ENCODE measurements around the gene UQCC5. TPM values are rescaled to one million over a fixed set of nuclear protein-coding genes. Genes with fewer than 3 reads are reported as not detected.
"Not testable (repeated sequence)": the region's sequence is repeated elsewhere in the genome, so short reads cannot be mapped to it uniquely, and the experiment has no call there.

UQCC5 gene
- total RNA-seq, 1 donor from 2014 or later = 22.1 TPM

DNA sequence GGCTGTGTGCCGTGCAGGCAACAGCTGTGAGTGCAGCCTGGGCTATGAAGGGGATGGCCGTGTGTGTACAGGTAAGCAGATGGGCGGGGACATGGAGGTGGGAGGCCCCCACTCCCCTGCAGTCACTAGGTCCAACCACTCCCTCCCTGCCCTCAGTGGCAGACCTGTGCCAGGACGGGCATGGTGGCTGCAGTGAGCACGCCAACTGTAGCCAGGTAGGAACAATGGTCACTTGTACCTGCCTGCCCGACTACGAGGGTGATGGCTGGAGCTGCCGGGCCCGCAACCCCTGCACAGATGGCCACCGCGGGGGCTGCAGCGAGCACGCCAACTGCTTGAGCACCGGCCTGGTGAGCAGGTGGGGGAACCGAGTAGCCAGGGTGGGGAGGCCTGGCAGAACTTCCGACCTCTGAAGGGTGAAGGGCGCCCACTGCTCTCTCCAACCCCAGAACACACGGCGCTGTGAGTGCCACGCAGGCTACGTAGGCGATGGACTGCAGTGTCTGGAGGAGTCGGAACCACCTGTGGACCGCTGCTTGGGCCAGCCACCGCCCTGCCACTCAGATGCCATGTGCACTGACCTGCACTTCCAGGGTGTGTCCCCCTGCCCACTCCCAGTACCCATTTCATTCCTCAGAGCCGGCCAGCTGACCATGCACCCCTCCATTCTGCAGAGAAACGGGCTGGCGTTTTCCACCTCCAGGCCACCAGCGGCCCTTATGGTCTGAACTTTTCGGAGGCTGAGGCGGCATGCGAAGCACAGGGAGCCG, 14.3 kb upstream of the UQCC5 start:
- DNase-seq (ENCODE audit: low read depth) = no peak

DNA sequence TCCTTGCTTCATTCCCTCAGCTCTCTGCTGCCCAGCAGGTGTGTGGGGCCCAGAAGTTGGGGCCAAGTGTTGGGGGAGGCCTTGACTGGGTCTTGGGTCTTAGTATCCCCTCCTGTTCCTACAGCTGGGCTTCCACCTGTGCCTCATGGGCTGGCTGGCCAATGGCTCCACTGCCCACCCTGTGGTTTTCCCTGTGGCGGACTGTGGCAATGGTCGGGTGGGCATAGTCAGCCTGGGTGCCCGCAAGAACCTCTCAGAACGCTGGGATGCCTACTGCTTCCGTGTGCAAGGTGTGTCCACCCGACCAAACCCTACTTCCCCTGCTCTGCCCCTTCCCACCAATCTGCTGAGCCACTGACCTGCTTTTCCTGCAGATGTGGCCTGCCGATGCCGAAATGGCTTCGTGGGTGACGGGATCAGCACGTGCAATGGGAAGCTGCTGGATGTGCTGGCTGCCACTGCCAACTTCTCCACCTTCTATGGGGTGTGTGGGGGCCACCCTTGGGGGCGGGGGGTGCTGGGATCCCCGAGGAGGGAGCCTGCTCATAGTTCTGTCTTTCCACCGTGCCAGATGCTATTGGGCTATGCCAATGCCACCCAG, 13.7 kb upstream of the UQCC5 start:
- DNase-seq (ENCODE audit: low read depth) = no peak

DNA sequence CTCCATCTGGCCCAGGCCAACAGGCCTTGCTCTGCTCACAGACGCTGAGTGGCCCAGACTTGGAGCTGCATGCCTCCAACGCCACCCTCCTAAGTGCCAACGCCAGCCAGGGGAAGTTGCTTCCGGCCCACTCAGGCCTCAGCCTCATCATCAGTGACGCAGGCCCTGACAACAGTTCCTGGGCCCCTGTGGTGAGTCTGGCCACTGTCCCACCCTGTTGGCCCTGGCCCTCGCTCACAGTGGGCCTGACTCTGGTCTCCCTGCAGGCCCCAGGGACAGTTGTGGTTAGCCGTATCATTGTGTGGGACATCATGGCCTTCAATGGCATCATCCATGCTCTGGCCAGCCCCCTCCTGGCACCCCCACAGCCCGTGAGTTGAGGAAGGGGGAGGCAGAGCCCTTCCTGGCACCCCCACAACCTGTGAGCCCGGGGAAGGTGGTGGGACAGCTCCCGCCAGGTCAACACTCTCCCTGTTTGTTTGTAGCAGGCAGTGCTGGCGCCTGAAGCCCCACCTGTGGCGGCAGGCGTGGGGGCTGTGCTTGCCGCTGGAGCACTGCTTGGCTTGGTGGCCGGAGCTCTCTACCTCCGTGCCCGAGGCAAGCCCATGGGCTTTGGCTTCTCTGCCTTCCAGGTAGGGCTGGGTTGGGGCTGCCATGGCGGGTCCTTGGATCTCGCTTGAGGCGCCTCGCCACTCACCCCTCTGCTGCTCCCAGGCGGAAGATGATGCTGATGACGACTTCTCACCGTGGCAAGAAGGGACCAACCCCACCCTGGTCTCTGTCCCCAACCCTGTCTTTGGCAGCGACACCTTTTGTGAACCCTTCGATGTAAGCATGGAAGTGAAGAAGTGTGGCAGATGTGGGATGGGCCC, 12.8 kb upstream of the UQCC5 start:
- no peak for DNase-seq (ENCODE audit: low read depth)

DNA sequence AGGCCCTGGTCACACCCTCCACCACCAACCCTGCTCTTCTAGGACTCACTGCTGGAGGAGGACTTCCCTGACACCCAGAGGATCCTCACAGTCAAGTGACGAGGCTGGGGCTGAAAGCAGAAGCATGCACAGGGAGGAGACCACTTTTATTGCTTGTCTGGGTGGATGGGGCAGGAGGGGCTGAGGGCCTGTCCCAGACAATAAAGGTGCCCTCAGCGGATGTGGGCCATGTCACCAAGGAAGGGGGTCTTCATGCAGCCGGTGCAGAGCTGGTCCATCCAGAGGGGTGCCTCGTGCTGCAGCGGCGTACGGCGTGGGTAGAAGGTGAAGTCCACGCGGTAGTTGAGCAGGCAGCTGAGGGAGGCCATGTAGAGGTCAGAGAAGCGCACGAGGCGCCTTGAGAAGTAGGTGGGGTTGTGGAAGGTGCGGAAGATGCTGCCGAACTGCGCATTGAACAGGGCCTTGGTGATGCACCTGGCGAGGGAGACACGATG, 12.1 kb upstream of the UQCC5 start:
- DNase-seq (ENCODE audit: low read depth) = no peak

DNA sequence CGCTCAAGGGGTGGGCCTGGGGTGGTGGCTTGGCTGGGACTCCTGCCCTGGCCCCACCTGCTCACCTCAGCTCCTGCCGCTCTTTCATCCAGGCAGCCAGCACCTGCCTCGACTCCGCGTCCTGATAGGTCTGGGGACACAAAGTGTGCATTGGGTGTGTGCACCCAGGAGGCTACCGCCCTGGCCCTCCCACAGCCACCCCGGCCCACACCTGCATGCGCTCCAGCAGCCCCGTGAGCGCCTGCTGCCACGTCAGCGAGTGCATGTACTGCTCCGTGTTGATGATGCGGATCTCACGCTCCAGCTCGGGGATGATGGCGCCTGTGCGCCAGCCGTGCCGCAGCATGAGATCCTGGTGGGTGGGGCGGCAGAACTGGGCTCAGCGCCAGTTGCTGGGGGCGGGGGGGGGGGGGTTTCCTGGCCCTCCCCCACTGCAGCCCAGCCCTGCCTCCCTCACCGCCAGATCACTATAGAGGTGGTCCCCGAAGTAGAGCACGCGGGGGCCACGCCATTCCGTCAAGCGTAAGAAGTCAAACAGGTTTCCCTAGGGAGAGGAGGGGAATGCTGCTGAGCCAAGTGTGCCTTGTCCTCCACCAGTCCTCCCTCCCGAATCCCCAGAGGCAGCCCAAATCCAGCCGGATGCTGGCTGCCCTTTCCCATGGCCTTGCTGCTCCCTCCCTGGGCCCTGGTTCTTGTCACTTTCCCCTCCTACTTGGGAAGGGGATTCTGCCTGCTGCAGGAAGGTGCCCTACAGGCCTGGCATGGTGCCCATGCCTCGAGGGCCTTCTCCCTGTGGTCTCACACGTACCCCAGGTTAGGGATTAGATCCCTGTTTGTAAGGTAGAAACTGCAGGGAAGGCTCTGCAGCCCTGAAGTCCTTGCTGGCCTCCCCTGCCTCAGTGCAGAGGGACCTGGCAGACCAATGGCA, 11.4 kb upstream of the UQCC5 start:
- DNase-seq (ENCODE audit: low read depth) = no peak

DNA sequence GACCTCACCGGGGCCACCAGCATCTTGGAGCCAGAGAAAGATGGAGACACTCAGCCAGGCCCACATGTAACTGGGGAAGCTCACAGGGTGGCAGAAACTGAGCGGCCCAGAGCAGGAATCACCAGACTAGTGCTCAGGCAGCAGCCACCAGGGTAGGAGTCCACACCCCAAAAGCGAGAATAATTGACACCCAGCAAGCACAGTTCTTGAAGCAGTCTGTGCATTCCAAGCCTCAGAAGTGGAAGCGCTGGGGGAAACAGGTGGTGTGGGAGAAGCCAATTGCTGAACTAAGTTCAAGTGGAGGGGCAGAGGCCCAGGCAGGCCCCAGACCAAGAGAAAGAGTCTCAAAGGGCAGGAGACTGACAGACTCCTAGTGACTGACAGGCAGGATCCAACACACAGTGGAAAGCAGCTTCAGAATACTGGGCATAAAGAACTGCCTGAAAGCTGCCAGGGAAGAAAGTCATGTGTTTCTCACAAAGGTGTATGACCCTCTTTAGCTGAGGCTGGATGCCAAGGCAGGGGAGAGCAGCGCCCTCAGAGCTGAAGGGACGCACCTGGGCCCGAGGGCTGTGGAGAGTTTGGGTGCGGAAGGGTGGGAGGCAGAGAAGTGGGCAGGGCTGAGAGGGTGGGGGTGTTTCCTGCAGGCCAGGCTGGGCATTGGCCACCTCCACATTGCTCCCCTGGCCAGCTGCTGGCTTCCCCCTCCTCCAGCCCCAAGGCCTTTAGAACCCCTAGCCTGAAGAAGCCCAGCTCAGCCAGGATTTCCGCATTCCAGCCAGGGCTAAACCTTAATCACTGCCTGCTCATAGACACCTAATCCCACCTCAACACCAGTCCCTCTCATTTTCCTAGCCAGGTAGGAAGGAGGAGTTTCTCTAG, 10.5 kb upstream of the UQCC5 start:
- DNase-seq (ENCODE audit: low read depth) = peak; percentile 26

DNA sequence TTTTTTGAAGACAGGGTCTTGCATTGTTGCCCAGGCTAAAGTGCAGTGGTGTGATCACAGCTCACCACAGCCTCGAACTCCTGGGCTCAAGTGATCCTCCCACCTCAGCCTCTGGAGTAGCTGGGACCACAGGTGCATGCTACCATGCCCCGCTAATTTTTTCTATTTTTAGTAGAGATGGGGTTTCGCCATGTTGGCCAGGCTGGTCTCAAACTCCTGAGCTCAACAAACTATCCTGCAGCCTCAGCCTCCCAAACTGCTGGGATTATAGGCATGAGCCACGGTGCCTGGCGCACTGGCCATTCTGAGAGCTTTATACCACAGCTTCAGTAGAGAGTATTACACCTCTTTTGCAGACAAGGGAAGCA, 9.8 kb upstream of the UQCC5 start:
- not testable (repeated sequence) for DNase-seq (ENCODE audit: low read depth)

DNA sequence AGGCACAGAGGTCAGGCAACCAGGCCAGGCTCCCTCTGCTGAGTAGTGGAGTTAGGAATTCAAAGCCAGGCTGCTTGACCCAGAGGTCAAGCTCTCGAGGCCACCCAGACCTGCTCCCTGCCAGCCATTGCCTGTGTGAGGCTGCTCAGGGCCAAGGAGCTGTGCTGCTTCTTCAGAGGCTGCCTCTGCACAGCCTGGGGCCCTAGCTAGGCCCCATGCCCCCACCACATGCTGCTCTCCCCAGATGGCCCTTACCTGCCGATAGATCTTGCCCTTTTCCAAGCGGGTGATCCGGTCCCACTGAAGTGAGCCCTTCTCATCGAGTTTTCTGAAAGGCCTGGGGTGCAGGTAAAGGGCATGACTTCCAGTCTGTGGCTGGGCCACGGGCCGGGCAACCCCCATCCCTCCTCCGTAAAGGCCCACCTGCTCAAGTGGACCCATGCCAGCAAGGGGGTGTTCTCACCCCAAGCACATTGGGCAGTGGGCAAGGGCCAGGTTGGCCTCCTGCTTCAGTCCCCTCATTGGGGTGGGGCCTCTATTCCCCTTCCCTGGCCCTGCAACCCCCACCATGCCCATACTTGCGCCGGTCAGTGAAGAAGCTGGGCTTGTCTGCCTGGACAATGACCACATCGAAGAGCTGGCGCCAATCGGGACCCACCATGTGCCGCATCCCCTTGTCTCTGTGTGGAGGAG, 9.2 kb upstream of the UQCC5 start:
- no peak for DNase-seq (ENCODE audit: low read depth)

DNA sequence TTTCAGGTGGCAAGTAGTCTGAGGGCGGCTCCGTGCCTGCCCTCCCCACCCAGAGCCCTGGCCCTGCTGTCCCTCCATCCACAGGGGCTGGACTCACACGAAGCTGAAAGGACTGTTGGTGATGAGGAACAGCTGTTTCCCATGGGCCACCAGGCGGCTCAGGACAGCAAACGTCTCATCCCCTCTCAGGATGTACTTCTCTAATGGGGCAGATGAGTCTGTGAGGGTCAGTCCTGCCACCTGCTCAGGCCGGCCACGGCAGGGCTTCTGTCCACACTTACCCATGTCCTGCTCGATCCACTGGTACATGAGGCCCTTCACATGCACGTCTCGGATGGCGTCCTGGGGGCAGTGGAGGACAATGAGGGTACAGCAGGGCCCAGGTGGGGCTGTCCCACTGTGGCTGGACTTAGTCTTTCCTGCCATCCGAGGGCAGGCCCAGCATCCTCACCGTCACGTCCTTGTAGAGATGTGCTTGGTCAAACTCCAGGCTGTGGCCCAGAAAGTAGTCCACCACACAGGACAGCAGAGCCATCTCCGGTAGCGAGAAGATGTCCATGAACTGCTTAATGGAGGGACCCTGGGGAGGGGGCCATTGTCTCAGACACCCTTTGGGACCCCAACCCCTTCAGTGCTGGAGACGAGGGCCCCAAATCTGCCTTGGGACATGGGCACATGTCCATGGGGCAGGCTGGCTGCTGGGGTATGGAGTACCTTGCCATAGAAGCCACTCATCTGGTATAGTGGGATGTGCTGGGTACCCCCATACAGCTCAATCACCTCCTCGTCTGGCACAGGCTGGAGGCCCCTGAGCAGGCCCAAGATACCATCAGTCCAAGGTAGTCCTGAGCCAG, 8.4 kb upstream of the UQCC5 start:
- DNase-seq (ENCODE audit: low read depth) = peak; percentile 23

DNA sequence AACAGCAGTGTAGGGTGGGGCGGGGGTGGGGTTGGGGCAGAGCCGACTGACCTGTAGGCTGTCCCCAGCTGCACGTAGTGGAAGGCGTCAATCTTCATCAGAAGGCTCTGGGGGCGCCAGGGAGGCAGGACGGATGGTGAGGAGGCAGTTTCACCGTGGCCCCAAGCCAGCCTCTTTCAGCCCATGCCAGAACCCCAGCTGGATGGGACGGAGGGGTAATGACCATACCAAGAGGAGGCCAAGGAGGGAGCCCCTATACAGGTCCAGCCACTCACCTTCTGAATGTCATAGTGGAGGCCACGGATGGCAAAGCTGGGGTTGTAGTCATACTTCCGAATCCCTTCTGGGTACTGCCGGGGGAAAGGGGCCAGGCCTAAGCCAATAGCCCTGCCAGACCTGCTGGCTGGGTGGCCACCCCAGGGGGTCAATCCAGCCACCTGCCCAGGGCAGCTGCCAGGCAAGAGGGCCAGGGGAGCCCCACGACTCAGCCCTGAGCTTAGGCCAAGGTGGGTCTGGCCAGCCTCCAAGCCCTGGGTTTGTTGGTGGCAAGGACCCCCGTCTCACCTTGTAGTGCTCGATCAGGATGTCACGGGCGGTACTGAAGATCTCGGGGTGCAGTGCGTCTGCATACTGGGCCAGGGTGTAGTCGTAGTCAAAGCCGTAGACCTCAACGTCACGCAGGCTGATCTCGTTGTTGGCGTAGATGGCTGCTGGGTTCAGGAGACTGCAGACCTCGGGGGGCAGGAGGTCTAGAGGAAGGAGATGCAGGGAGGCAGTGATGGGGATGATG, 7.6 kb upstream of the UQCC5 start:
- DNase-seq (ENCODE audit: low read depth) = no peak

DNA sequence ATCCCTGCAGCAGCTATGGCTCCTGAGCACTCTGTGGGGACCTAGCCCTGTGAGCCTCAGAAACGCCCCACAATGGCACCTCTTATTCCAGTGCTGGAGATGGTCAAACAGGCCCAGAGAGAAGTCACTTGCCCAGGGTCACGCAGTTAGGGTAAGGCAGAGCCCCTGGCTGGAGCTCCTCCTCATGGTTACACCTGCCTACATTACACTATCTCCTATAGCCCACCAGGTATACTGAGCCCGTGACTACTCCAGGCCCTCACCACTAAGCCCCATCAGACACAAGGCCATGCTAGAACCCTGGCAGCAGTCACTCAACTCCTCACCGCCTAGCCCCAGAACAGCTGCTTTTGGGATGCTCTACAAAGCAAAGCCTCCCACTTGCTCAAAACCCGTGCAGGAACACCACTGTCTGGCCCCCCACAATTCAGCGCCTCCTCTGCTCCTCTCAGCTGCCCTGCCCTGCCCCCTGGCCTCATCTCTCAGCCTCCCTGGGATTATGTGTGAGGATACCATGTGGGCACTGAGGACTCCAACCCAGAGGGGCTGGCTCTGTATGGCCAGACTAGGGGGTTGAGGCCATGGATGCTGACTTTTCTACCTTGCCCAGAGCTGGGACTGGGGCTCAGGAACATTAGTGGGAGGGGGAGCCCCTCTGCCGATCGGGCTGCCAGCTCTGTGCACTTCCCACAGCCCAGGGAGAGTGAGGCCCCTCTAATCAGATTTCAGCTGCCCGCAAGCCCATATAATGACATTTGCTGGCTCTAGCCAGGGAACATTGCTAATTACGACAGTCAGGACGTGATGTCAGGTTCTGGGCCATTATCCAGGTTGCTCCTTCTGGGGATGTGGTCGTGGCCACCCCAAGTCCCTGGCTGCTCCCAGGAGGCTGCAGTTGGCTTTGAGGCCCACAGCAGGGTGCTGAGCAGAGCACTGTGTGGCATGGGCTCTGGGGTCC, 6.8 kb upstream of the UQCC5 start:
- no peak for DNase-seq (ENCODE audit: low read depth)

DNA sequence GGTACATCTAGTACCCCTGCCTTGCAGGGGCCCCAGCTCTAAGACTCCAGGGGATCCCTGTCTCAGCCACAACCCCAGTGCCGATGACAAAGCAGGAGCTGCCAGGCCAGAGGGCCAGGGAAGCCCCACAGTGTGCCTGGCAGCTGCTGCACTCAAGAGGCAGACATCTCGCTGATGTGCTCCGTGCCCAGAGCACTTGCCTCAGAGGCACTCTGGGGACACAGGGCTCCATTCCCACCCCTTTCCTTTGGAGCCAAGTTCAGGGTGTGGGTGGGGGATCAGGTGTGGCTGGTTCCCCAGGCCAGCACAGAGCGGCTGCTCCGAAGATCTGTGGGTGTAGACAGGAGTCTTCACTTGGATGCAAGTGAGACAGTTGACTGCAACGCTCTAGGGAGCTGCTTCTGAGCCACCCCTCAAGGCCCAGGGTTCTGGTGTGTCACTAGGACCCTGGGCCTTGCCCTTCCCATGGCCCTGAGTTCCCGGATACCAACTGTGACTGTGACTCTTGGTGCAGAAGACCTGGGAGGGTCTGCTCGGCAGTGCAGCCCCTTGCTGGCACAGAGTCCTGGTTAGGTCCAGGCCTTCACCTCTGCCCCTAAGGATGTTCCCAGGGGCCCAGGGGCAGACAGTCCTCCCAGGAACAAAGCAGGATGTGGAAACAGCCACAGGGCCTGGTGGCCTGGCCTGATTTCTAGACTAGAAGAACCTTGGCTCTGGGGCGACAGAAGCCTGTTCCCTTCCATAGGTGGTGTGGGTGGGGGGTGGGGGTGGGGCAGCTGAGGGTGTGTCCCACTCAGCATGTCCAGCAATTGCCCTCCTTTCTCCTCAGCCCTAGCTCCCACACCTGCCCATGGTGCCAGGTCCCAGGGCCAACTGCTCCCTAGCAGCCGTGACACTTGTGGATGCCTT, 5.2 kb upstream of the UQCC5 start:
- no peak for DNase-seq (ENCODE audit: low read depth)

DNA sequence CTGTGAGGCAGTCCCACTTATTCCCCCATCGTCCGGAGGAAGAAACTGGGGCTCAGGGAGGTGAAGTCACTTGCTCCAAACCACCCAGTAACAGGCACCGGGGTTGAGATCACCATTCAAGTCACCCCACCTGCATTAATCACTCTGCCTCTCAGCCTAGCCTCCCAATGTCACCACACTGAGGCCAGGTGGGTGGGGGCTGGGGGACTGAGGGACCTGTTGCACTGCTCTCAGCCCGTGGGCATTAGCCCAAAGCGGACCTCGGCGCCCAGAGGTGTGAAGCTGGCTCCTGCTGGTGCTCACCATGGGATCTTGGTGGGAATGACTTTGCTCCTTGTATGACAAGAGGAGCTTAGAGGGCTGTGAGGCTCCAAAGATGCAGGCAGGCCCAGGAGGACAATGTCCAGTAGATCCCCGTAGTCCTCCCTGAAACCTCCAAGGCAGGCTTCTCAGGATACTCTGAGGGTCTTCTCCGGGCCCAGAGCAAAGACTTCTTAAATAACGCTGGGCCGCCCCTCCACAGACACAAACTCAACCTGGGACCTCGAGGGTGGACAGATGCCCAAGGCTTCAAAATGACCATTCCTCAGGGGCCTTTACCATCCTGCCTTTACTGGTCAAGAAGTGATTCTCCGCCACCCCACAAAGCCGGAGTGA, 4.4 kb upstream of the UQCC5 start:
- DNase-seq (ENCODE audit: low read depth) = no peak

DNA sequence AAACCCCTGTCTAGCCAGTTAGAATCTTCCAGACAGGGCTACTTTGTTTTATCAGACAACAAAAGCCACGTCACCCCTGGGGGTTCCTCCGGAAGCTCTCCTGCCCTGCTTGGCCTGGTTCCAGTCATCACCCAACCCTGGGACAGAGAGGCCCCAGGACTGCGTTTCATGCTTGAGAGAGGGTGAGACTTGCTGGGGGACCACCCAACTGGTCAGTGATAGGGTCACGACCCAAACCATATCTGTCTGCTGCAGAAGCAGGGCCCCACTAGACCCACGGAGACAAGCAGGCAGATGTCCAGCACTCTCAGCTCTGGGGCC, 3.9 kb upstream of the UQCC5 start:
- no peak for DNase-seq (ENCODE audit: low read depth)
